Osteoblast (primary cell): ENCODE data around the gene HACD2. TPM values are rescaled to one million over a fixed set of nuclear protein-coding genes. Genes with fewer than 3 reads are reported as not detected.

Source experiments
- DNase-seq: peaks from one replicate; pipeline ENCODE4 v3.0.0; 2011; ENCODE audit warnings: low spot score, mixed read lengths; ENCODE audit not compliant: insufficient read length; ENCODE audit errors: missing footprints
- H2AFZ ChIP-seq: 2 replicates; pipeline ENCODE4 v1.6.0; 2011; ENCODE audit warnings: mild to moderate bottlenecking, low read length
- H3K27ac ChIP-seq: 2 replicates; pipeline ENCODE4 v1.5.1; 2011; ENCODE audit warnings: mild to moderate bottlenecking, low read depth, low read length, moderate library complexity
- H3K27me3 ChIP-seq: 2 replicates; pipeline ENCODE4 v1.6.0; 2012; ENCODE audit warnings: mild to moderate bottlenecking, control low read depth, inconsistent platforms, low read length, moderate library complexity; ENCODE audit not compliant: insufficient read depth
- H3K36me3 ChIP-seq: 2 replicates; pipeline ENCODE4 v1.5.1; 2011; ENCODE audit warnings: mild to moderate bottlenecking, low read length, control low read depth, moderate library complexity; ENCODE audit not compliant: insufficient read depth
- H3K4me1 ChIP-seq: 2 replicates; pipeline ENCODE4 v1.5.1; 2011; ENCODE audit warnings: mild to moderate bottlenecking, low read length, control low read depth, moderate library complexity; ENCODE audit not compliant: insufficient read depth
- H3K4me2 ChIP-seq: 2 replicates; pipeline ENCODE4 v1.6.0; 2011; ENCODE audit warnings: mild to moderate bottlenecking, low read length; ENCODE audit not compliant: insufficient read depth
- H3K4me3 ChIP-seq: fragments of 200-600 bp; sonication (generic); 3 replicates; pipeline ENCODE4 v1.5.1; 2012; ENCODE audit warnings: mild to moderate bottlenecking, low read length, inconsistent platforms; ENCODE audit not compliant: insufficient read depth
- H3K79me2 ChIP-seq: 2 replicates; pipeline ENCODE4 v1.6.0; 2012; ENCODE audit warnings: mild to moderate bottlenecking, low read length, control low read depth, inconsistent platforms; ENCODE audit not compliant: insufficient read depth
- H3K9me3 ChIP-seq: 2 replicates; pipeline ENCODE4 v1.5.1; 2011; ENCODE audit warnings: low read depth, low read length, control low read depth
- H4K20me1 ChIP-seq: 2 replicates; pipeline ENCODE4 v1.6.0; 2012; ENCODE audit warnings: mild to moderate bottlenecking, low read length, control low read depth; ENCODE audit not compliant: insufficient read depth
- CTCF ChIP-seq: IDR thresholded peaks from 2 replicates; pipeline ENCODE4 v1.5.1; 2011; ENCODE audit warnings: mild to moderate bottlenecking, low read depth, low read length, moderate library complexity; ENCODE audit errors: extremely low read depth
- total RNA-seq: library from RNA; depleted of rRNA; stranded (reverse); fragments of >200 nt; gene quantifications from 2 replicates; pipeline ENCODE4 v1.2.3, GENCODE V29; 2012

Gene HACD2
- total RNA-seq, 1 donor, result 27.5 TPM

GRCh38 chr3:123481071-123481470, 103.8 kb downstream of the HACD2 start:
- peaks cover 45% of the 10 kb centered on the region for H3K27me3 ChIP-seq
- H3K79me2 ChIP-seq, result no peaks in the 10 kb centered on the region
- no peaks in the 10 kb centered on the region for H4K20me1 ChIP-seq
- H3K9me3 ChIP-seq, result no peaks in the 10 kb centered on the region
- no peak for TF ChIP-seq CTCF
- no peak overlapping the region for H3K4me2 ChIP-seq
- no peak for DNase-seq
- H3K27ac ChIP-seq, result no peak overlapping the region
- no peak overlapping the region for H3K4me3 ChIP-seq
- no peaks in the 10 kb centered on the region for H3K4me1 ChIP-seq
- no peaks in the 10 kb centered on the region for H3K36me3 ChIP-seq
- no peak overlapping the region for H2AFZ ChIP-seq

- H3K4me3 ChIP-seq, result no peak overlapping the region
- H3K9me3 ChIP-seq, result no peaks in the 10 kb centered on the region
- no peak for TF ChIP-seq CTCF
- no peak for DNase-seq
- no peaks in the 10 kb centered on the region for H3K4me1 ChIP-seq
- no peaks in the 10 kb centered on the region for H4K20me1 ChIP-seq
- no peak overlapping the region for H3K4me2 ChIP-seq
- H3K36me3 ChIP-seq, result no peaks in the 10 kb centered on the region
- peaks cover 50% of the 10 kb centered on the region for H3K27me3 ChIP-seq
- no peak overlapping the region for H3K27ac ChIP-seq
- no peaks in the 10 kb centered on the region for H3K79me2 ChIP-seq
- H2AFZ ChIP-seq, result no peak overlapping the region
Observed at GRCh38 chr3:123480428-123480827, 104.4 kb downstream of the HACD2 start.

- Histone ChIP-seq H2AFZ (no peak overlapping the region), H3K27ac (no peak overlapping the region), H3K27me3 (peaks cover 55% of the 10 kb centered on the region), H3K9me3 (no peaks in the 10 kb centered on the region), H3K4me2 (no peak overlapping the region), H4K20me1 (no peaks in the 10 kb centered on the region), H3K79me2 (no peaks in the 10 kb centered on the region), H3K36me3 (no peaks in the 10 kb centered on the region), H3K4me3 (no peak overlapping the region), H3K4me1 (no peaks in the 10 kb centered on the region)
- no peak for DNase-seq
- TF ChIP-seq CTCF, result no peak
Observed at GRCh38 chr3:123479891-123480290, 105.0 kb downstream of the HACD2 start.

GRCh38 chr3:123478314-123478713, 106.5 kb downstream of the HACD2 start:
- H3K9me3 ChIP-seq, result no peaks in the 10 kb centered on the region
- H3K4me3 ChIP-seq, result no peak overlapping the region
- H3K4me2 ChIP-seq, result no peak overlapping the region
- H3K27me3 ChIP-seq, result peaks cover 65% of the 10 kb centered on the region
- no peaks in the 10 kb centered on the region for H3K79me2 ChIP-seq
- H4K20me1 ChIP-seq, result no peaks in the 10 kb centered on the region
- no peaks in the 10 kb centered on the region for H3K36me3 ChIP-seq
- no peak overlapping the region for H3K27ac ChIP-seq
- TF ChIP-seq CTCF, result no peak
- H3K4me1 ChIP-seq, result no peaks in the 10 kb centered on the region
- no peak for DNase-seq
- H2AFZ ChIP-seq, result no peak overlapping the region
